Measurements from ENCODE around the gene PTPN11. TPM values are rescaled to one million over a fixed set of nuclear protein-coding genes. Genes with fewer than 3 reads are reported as not detected.
A peak's percentile ranks its signal among the peaks of the same experiment; 100 is the strongest.

PTPN11 gene
- polyA plus RNA-seq, 2 of the 4 experiments (the other 2 are of a cell fraction): 78.6 to 194 TPM

DNA sequence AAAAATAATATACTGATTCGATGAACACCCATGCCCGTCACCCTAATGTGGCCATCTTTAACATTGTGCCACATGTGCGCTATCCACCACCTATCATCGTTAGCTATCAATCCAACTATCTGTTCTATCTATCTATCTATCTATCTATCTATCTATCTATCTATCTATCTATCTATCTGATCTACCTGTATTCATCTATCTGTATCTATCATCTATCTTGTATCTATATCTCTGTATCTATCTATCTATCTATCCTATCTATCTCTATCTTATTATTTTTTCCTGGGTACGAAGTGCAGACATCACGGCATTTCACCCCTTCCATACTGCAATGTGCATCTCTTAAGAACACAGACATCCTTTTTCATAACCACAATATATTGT lies 106.7 kb downstream of the PTPN11 start:
- Histone ChIP-seq H3K4me3 (no peak overlapping the region), H3K9me3 (no peaks in the 10 kb centered on the region), H3K4me2 (no peak overlapping the region), H3K4me1 (no peaks in the 10 kb centered on the region), H3K27ac (no peak overlapping the region)
- TF ChIP-seq CHD4 (IDR thresholded peaks at IDR 0.05; ENCODE audit: borderline replicate concordance): no peak
- TF ChIP-seq RARB (CRISPR knock-in tag; IDR thresholded peaks at IDR 0.05): no peak
- no peak for TF ChIP-seq HOXB5 (CRISPR knock-in tag; IDR thresholded peaks at IDR 0.05)
- no peak for TF ChIP-seq HES2 (IDR thresholded peaks at IDR 0.05)
- no peak for TF ChIP-seq NFE2L2 (conservative IDR thresholded peaks at IDR 0.05; ENCODE audit: low read length)
- no peak for TF ChIP-seq EHMT2 (IDR thresholded peaks at IDR 0.05; ENCODE audit: low read depth)
- TF ChIP-seq POLR2A (IDR thresholded peaks at IDR 0.05; ENCODE audit: low read length): no peak
- no peak for TF ChIP-seq RAD21 (conservative IDR thresholded peaks at IDR 0.05 in 1 of 2, IDR thresholded peaks at IDR 0.05 in 1 of 2)
- no peak for TF ChIP-seq JUNB (IDR thresholded peaks at IDR 0.05)
- TF ChIP-seq RNF2 (IDR thresholded peaks at IDR 0.05; ENCODE audit: borderline replicate concordance, low read depth): no peak
- TF ChIP-seq, protein P1, sequence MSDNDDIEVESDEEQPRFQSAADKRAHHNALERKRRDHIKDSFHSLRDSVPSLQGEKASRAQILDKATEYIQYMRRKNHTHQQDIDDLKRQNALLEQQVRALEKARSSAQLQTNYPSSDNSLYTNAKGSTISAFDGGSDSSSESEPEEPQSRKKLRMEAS (IDR thresholded peaks at IDR 0.05): no peak
- TF ChIP-seq PHF8 (IDR thresholded peaks at IDR 0.05; ENCODE audit: borderline replicate concordance, low read depth): no peak
- TF ChIP-seq ESRRA (IDR thresholded peaks at IDR 0.05; ENCODE audit: borderline replicate concordance, low read length): no peak
- no peak for TF ChIP-seq HOXA7 (CRISPR knock-in tag; IDR thresholded peaks at IDR 0.05)
- no peak for TF ChIP-seq GATA3 (IDR thresholded peaks at IDR 0.05; ENCODE audit: borderline replicate concordance)
- TF ChIP-seq CHD2 (IDR thresholded peaks at IDR 0.05; ENCODE audit: low read length, partially characterized antibody): no peak
- TF ChIP-seq SMC3 (IDR thresholded peaks at IDR 0.05): no peak
- CTCF ChIA-PET: interaction anchor here (1.8 kb wide), 1 partner anchor 14 kb away, joined by 6 read pairs; no protein-coding TSS in a partner anchor
- DNase-seq (ENCODE audit: low read depth in 1 of 2, low spot score in 1 of 2) (no peak), ATAC-seq (no peak), FAIRE-seq (no peak)
- WGBS (ENCODE audit: missing lambda C conversion rate): 84% methylated on average over 6 of the region's 6 CpGs
- POLR2A ChIA-PET: no interaction called here

- FAIRE-seq: no peak
- H3K4me1 ChIP-seq: no peaks in the 10 kb centered on the region
- ChIA-PET CTCF (interaction anchor here (1.0 to 1.2 kb wide), 2 partner anchors 21 to 373 kb away, joined by 3 to 7 read pairs; no protein-coding TSS in a partner anchor), POLR2A (no interaction called here)
- TF ChIP-seq SREBF2 (IDR thresholded peaks at IDR 0.05) (no peak), RFX5 (IDR thresholded peaks at IDR 0.05) (no peak), HOXB5 (CRISPR knock-in tag; IDR thresholded peaks at IDR 0.05) (no peak), RCOR1 (IDR thresholded peaks at IDR 0.05; ENCODE audit: low read depth, low read length) (no peak), JUNB (IDR thresholded peaks at IDR 0.05) (no peak), MYC (IDR thresholded peaks at IDR 0.05; ENCODE audit: borderline replicate concordance, low read length) (no peak), EP300 (IDR thresholded peaks at IDR 0.05) (no peak), ZC3H11A (IDR thresholded peaks at IDR 0.05) (no peak), MAZ (IDR thresholded peaks at IDR 0.05; ENCODE audit: borderline replicate concordance, low read depth, low read length) (no peak), RAD21 (conservative IDR thresholded peaks at IDR 0.05 in 1 of 2, IDR thresholded peaks at IDR 0.05 in 1 of 2) (no peak)
- TF ChIP-seq, protein P1 (IDR thresholded peaks at IDR 0.05): no peak
- TF ChIP-seq, protein P2, sequence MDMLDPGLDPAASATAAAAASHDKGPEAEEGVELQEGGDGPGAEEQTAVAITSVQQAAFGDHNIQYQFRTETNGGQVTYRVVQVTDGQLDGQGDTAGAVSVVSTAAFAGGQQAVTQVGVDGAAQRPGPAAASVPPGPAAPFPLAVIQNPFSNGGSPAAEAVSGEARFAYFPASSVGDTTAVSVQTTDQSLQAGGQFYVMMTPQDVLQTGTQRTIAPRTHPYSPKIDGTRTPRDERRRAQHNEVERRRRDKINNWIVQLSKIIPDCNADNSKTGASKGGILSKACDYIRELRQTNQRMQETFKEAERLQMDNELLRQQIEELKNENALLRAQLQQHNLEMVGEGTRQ (IDR thresholded peaks at IDR 0.05): no peak
- no peak overlapping the region for H3K4me2 ChIP-seq
- no peaks in the 10 kb centered on the region for H3K9me3 ChIP-seq
- H3K27ac ChIP-seq: no peak overlapping the region
- no peak for ATAC-seq
- H3K4me3 ChIP-seq: no peak overlapping the region
- DNase-seq (ENCODE audit: low read depth in 1 of 2, low spot score in 1 of 2): no peak
Measured at GRCh38 chr12:112527082-112527481, 108.3 kb downstream of the PTPN11 start.

DNA sequence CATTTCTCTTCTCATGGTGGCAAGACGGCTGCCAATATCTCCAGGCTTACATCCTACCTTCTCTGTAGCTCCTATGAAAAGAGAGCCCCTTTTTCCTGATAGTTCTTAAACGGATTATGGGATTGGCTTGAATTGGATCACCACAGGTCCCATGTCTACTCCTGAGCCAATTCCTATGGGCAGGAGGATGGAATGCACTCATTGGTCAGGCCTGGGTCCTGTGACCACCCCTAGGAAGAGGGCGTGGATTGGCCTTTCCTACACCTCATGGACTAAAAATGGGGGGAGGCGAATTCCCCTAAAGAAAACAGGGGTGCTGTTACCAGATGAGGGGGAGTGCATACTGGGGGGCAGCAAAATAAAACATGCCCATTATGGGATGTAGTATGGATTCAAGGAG lies 108.8 kb downstream of the PTPN11 start:
- H3K4me3 ChIP-seq: no peak overlapping the region
- no peak overlapping the region for H3K4me2 ChIP-seq
- H3K27ac ChIP-seq: no peak overlapping the region
- no peak for TF ChIP-seq HOXA7 (CRISPR knock-in tag; IDR thresholded peaks at IDR 0.05)
- TF ChIP-seq PHF8 (IDR thresholded peaks at IDR 0.05; ENCODE audit: borderline replicate concordance, low read depth): no peak
- TF ChIP-seq CEBPB (IDR thresholded peaks at IDR 0.05): no peak
- TF ChIP-seq CHD4 (IDR thresholded peaks at IDR 0.05; ENCODE audit: borderline replicate concordance): no peak
- no peak for TF ChIP-seq SMC3 (IDR thresholded peaks at IDR 0.05)
- no peak for TF ChIP-seq NR3C1 (IDR thresholded peaks at IDR 0.05)
- no peak for TF ChIP-seq HOXB13 (CRISPR knock-in tag; IDR thresholded peaks at IDR 0.05; ENCODE audit: low read depth)
- TF ChIP-seq ZC3H11A (IDR thresholded peaks at IDR 0.05): no peak
- TF ChIP-seq CBX8 (IDR thresholded peaks at IDR 0.05): no peak
- TF ChIP-seq TP53 (CRISPR knock-in tag; IDR thresholded peaks at IDR 0.05): no peak
- DNase-seq (ENCODE audit: low read depth in 1 of 2, low spot score in 1 of 2) (no peak), ATAC-seq (peak in 1 of 2 experiments; percentile 18; a peak in 1 of 6 replicates), FAIRE-seq (no peak)
- ChIA-PET POLR2A (no interaction called here), CTCF (interaction anchor here (1.0 to 1.4 kb wide), 3 partner anchors 12 to 373 kb away, joined by 3 to 7 read pairs (median 4); no protein-coding TSS in a partner anchor)
- 63% methylated on average over 4 of the region's 4 CpGs for WGBS (ENCODE audit: missing lambda C conversion rate)
- H3K4me1 ChIP-seq: no peaks in the 10 kb centered on the region
- no peaks in the 10 kb centered on the region for H3K9me3 ChIP-seq
